ENCODE data around the gene PSMG2. TPM values are rescaled to one million over a fixed set of nuclear protein-coding genes. Genes with fewer than 3 reads are reported as not detected.
"Not testable (repeated sequence)": the region's sequence is repeated elsewhere in the genome, so short reads cannot be mapped to it uniquely, and the experiment has no call there.

Gene PSMG2
- total RNA-seq, 1 donor from 2014 or later: 76.9 TPM

- not testable (repeated sequence) for DNase-seq (ENCODE audit: low read depth in 2 of 2)
Measured at GRCh38 chr18:12758566-12758965, 55.7 kb downstream of the PSMG2 start.

GRCh38 chr18:12765126-12765525 is 62.3 kb downstream of the PSMG2 start:
- no peak for DNase-seq (ENCODE audit: low read depth in 2 of 2)

GRCh38 chr18:12765586-12765985 is 62.7 kb downstream of the PSMG2 start:
- no peak for DNase-seq (ENCODE audit: low read depth in 2 of 2)

GRCh38 chr18:12766986-12767433 is 64.2 kb downstream of the PSMG2 start:
- no peak for DNase-seq (ENCODE audit: low read depth in 2 of 2)

- no peak for DNase-seq (ENCODE audit: low read depth in 2 of 2)
Measured at GRCh38 chr18:12767580-12768155, 64.8 kb downstream of the PSMG2 start.

GRCh38 chr18:12768625-12769024 is 65.8 kb downstream of the PSMG2 start:
- no peak for DNase-seq (ENCODE audit: low read depth in 2 of 2)

GRCh38 chr18:12769136-12769535 is 66.3 kb downstream of the PSMG2 start:
- DNase-seq (ENCODE audit: low read depth in 2 of 2): no peak

- no peak for DNase-seq (ENCODE audit: low read depth in 2 of 2)
Measured at GRCh38 chr18:12769644-12770440, 67.0 kb downstream of the PSMG2 start.

GRCh38 chr18:12770469-12771219 is 67.8 kb downstream of the PSMG2 start:
- no peak for DNase-seq (ENCODE audit: low read depth in 2 of 2)

GRCh38 chr18:12772111-12772510 is 69.3 kb downstream of the PSMG2 start:
- no peak for DNase-seq (ENCODE audit: low read depth in 2 of 2)

GRCh38 chr18:12773369-12773768 is 70.5 kb downstream of the PSMG2 start:
- DNase-seq (ENCODE audit: low read depth in 2 of 2): no peak

GRCh38 chr18:12774982-12775381 is 72.1 kb downstream of the PSMG2 start:
- DNase-seq (ENCODE audit: low read depth in 2 of 2): no peak

Other genes with a start within 250 kb of the PSMG2 start
- 15.7 and 16.6 TPM in 2 replicates for gene SPIRE1, start 44.9 kb upstream of the PSMG2 start, total RNA-seq
- 13.4 and 14.6 TPM in 2 replicates for gene CEP76, start 319 bp upstream of the PSMG2 start, total RNA-seq
- 13.5 and 15.6 TPM in 2 replicates for gene PTPN2, start 181.2 kb downstream of the PSMG2 start, total RNA-seq
- gene SEH1L, start 245.0 kb downstream of the PSMG2 start, total RNA-seq: 44.5 and 50.7 TPM in 2 replicates

Measured in dermis microvascular lymphatic vessel endothelial cell (primary cell).